Liver (tissue), 9 donors: Measurements from ENCODE around the gene CDK11B. TPM values are rescaled to one million over a fixed set of nuclear protein-coding genes. Genes with fewer than 3 reads are reported as not detected.
"Not testable (repeated sequence)": the region's sequence is repeated elsewhere in the genome, so short reads cannot be mapped to it uniquely, and the experiment has no call there.

Source experiments
- DNase-seq: peaks from one replicate; pipeline ENCODE4 v3.0.0-alpha.2; 2017; ENCODE audit warnings: low spot score
- H3K27ac ChIP-seq, 2 donors: one replicate each; pipeline ENCODE4 v1.7.0; 2013; ENCODE audit warnings: inconsistent platforms in 2 of 2, low read length in 2 of 2, control low read depth in 1 of 2, low read depth in 1 of 2, mild to moderate bottlenecking in 1 of 2
- H3K27me3 ChIP-seq, 4 donors: one replicate each; pipeline versions ENCODE4 v1.6.1 to v1.7.0; 2013; ENCODE audit warnings: low read length in 3 of 4, inconsistent platforms in 1 of 4, mild to moderate bottlenecking in 1 of 4, moderate library complexity in 1 of 4; ENCODE audit not compliant: control insufficient read depth in 4 of 4, insufficient read depth in 4 of 4
- H3K36me3 ChIP-seq, 4 donors: one replicate each; pipeline versions ENCODE4 v1.6.1 to v1.7.0; 2013; ENCODE audit warnings: low read length in 3 of 4, mild to moderate bottlenecking in 3 of 4, low read depth in 1 of 4, moderate library complexity in 1 of 4; ENCODE audit not compliant: control insufficient read depth in 4 of 4, insufficient read depth in 3 of 4
- H3K4me1 ChIP-seq, 4 donors: one replicate each; pipeline versions ENCODE4 v1.6.1 to v1.7.0; 2013; ENCODE audit warnings: low read length in 3 of 4, mild to moderate bottlenecking in 3 of 4, moderate library complexity in 1 of 4; ENCODE audit not compliant: control insufficient read depth in 4 of 4, insufficient read depth in 4 of 4
- H3K4me3 ChIP-seq, 3 donors: one replicate each; pipeline versions ENCODE4 v1.6.1 to v1.7.0; 2013; ENCODE audit warnings: low read length in 3 of 3, control low read depth in 1 of 3, low read depth in 1 of 3, mild to moderate bottlenecking in 1 of 3
- H3K9ac ChIP-seq, 2 donors: one replicate each; pipeline ENCODE4 v1.7.0; 2013; ENCODE audit warnings: low read length in 2 of 2, mild to moderate bottlenecking in 2 of 2, moderate library complexity in 2 of 2, control low read depth in 1 of 2, low read depth in 1 of 2
- H3K9me3 ChIP-seq, 4 donors: one replicate each; pipeline versions ENCODE4 v1.6.1 to v1.7.0; 2013; ENCODE audit warnings: low read length in 3 of 4; ENCODE audit not compliant: control insufficient read depth in 4 of 4
- WGBS: extraction: QIAGEN DNeasy Blood & Tissue Kit; methylation state at CpG from one replicate; pipeline ENCODE4 v1.1.7; 2013; 5-methylcytosine and 5-hydroxymethylcytosine counted together
- polyA plus RNA-seq, 2 donors: library from polyadenylated mRNA; stranded (reverse) in 1 of 2; unstranded in 1 of 2; fragments of 200-250 nt in 1 of 2; fragments of >200 nt in 1 of 2; fragmentation: Nextera tagmentation in 1 of 2; extraction: Ambion mirVana in 1 of 2; gene quantifications; one replicate each; pipeline versions ENCODE4 v1.2.1 to v1.2.3, GENCODE V29; 2013 to 2015
- total RNA-seq, 2 donors: library from RNA; depleted of rRNA; stranded (reverse); fragments of >200 nt; gene quantifications; one replicate each; pipeline ENCODE4 v1.2.3, GENCODE V29; 2014
- donor health status: healthy.
- donor health status: healthy.
- donor health status: healthy.
- donor health status: healthy.
- donor health status: healthy.

The CDK11B gene
- total and polyA plus RNA-seq, 4 donors = 5.1 to 12.2 (median 7.4) TPM

DNA sequence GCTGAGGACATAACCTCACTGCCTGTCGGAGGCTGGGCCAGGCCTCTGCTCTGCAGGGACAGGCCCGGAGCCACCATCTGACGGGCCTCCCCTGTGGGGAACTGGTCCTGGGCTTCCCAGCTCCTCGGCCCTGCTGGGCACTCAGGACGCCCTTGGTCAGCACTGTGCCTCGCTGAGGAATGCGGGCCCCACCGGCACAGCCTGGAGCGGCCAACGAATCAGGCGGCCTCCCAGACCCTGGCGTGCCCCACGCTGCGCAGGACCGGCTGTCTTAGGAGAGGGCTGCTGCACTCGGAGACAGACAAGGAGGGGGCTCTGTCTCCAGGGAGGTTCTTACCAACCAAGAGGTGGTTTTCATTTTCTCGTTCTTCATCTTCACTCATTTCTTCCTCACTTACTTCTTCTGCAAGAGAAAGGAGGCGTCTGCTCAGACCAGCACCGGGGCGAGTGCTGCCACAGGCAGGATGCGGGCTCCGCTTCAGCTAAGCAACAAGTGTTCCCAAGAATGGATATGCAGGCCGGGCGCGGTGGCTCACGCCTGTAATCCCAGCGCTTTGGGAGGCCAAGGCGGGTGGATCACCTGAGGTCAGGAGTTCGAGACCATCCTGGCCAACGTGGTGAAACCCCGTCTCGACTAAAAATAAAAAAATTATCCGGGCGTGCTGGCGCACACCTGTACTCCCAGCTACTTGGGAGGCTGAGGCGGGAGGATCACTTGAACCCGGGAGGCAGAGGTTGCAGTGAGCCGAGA, 17.9 kb downstream of the CDK11B start:
- not testable (repeated sequence) for H3K9me3 ChIP-seq, H3K9ac ChIP-seq, H3K27ac ChIP-seq, H3K4me3 ChIP-seq, H3K4me1 ChIP-seq, H3K27me3 ChIP-seq, DNase-seq
- peaks cover 5 to 11% (median 9%) of the 10 kb centered on the region in 4 donors for H3K36me3 ChIP-seq
- WGBS = 94% methylated on average over 32 of the region's 38 CpGs

DNA sequence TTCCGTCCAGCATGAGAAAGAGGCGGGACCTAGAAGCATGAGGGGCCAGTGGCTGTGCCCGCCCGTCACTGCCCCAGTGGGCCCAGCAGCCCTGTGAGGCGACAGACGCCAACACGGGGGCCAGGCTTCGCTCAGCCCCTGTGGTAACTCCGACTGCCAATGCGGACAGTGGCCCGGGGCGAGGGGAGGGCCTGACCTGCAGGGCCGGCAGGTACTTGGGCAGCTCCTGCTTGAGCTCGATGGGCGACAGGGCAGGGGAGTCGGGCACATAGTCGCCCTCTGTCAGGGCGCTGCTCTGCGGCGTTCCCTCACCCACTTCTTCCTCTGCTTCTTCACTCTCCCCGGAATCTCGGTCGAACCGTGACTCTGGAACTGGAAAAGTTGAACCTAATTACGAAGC, 18.7 kb downstream of the CDK11B start:
- not testable (repeated sequence) for DNase-seq

DNA sequence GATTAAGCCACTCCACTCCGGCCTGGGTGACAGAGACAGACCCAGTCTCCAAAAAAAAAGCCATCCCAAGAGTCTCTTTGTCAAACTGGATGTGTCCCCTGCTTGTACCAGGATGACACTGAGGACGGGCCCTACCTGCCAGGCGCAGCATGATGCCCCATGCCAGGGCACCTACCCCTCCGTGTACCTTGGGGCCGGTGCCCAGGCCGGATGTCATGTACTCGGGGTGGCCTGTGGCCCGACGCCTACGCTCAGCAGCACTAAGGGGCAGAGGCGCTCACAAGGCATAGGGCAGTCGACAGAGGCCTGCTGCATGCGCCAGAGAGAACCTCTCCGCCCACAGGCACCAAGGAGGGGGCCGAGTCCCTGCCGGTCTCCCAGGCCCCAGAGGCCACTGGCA, 19.4 kb downstream of the CDK11B start:
- WGBS = 96% methylated on average over 16 of the region's 16 CpGs
- H3K27me3 ChIP-seq, H3K4me3 ChIP-seq, H3K9ac ChIP-seq, DNase-seq, H3K9me3 ChIP-seq, H3K27ac ChIP-seq, H3K36me3 ChIP-seq, H3K4me1 ChIP-seq: not testable (repeated sequence)

More for the DNA sequence above, 18.7 kb downstream of the CDK11B start:
- H3K9ac ChIP-seq, H3K27ac ChIP-seq, H3K36me3 ChIP-seq, H3K9me3 ChIP-seq, H3K27me3 ChIP-seq, H3K4me3 ChIP-seq, H3K4me1 ChIP-seq: not testable (repeated sequence)
- WGBS = 95% methylated on average over 19 of the region's 25 CpGs

DNA sequence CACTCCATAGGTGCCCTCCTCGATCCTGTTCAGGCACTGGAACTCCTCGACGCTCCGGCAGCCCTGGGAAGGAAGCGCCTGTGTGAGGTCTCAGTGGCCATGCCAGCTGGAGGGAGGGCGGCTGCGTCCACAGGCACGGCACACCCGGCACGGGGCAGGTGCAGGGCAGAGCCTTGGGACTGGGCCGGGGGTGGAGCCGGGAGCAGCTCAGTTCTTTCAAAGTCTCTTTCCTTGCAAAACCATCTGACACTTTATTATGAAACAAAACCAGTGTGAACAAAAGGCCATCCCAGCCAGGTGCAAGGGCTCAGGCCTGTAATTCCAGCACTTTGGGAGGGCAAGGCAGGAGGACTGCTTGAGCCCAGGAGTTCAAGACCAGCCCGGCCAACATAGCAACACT, 20.3 kb downstream of the CDK11B start:
- not testable (repeated sequence) for H3K9ac ChIP-seq, H3K9me3 ChIP-seq, DNase-seq, H3K4me3 ChIP-seq, H3K4me1 ChIP-seq, H3K27ac ChIP-seq, H3K36me3 ChIP-seq, H3K27me3 ChIP-seq
- WGBS = 90% methylated on average over 9 of the region's 13 CpGs

DNA sequence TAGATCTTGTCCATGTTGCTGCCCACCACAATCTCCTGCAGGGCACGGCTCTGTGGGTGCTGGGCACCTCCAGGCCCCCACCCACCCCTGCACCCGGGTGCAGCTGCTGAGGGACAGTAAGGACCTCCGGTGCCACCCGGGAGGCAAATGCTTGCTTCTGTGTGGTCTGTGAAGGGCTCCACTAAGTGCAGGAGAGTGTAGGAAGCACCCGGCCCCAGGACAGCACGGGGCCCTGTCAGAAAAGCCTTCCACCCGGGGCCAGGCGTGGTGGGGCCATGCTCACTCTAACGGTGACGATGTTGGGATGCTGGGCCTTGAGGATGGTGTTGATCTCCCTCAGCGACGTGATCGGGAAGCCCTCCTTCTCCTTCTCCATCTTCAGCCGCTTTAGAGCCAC, 21.3 kb downstream of the CDK11B start:
- not testable (repeated sequence) for H3K27me3 ChIP-seq, H3K9ac ChIP-seq, H3K27ac ChIP-seq, H3K4me3 ChIP-seq, H3K36me3 ChIP-seq, DNase-seq, H3K9me3 ChIP-seq, H3K4me1 ChIP-seq
- WGBS = 94% methylated on average over 14 of the region's 14 CpGs

DNA sequence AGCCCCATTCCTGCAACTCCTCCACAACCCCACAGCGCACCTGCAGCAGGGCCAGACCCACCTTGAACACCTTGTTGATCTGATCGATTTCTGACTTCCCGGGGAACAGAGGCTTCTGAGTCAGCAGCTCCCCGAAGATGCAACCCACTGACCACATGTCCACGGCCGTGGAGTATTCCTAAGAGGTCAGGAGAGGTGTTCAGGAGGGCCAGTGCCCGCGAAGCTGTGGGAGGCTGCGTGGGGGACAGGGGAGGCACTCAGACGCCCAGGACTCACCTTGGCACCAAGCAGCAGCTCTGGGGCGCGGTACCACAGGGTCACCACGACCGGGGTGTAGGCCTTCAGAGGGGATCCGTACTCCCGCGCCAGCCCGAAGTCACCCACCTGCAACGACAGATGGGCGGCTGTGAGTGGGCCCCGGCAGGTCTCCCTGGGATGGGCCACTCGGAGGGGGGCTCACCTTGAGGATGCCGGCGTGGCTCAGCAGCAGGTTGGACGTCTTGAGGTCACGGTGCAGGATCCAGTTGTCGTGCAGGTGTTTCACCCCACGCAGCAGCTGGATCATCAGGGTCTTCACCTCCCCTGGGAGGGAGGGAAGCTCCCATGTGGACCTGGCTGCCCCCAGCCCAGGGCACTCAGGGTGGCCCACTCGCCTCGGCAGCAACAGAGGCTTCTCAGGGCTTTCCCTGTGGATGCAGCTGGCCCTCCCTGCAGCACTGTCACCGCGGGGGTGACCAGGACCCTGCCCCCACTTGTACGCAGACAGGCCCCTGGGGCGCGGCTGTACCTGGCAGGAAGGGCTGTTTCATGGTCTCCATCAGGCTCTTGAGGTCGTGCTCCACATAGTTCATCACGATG, 22.0 kb downstream of the CDK11B start:
- 96% methylated on average over 37 of the region's 37 CpGs for WGBS
- not testable (repeated sequence) for H3K4me3 ChIP-seq, H3K27me3 ChIP-seq, H3K9me3 ChIP-seq, H3K36me3 ChIP-seq, H3K9ac ChIP-seq, H3K27ac ChIP-seq, DNase-seq, H3K4me1 ChIP-seq

DNA sequence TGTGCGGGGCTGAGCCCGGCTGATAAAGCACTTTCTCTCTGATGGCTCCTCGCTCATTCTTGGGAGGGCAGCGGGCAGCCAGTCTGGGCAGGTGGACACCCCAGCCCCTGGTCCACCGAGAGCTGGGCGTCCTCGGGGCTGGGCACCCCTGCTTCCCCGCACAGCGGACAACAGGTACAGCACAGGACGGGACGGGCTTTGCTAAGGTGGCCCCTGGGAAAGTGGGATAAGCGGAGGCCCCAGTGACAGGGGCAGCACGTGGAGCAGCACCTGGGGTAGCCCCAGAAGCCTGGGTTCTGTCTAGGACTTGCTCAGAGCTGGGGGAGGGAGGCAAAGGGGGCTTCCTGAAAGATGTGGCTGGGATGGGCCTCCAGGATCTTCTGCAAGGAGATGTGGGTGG, 24.2 kb downstream of the CDK11B start:
- peaks cover 5 to 10% (median 9%) of the 10 kb centered on the region in 4 donors for H3K36me3 ChIP-seq
- not testable (repeated sequence) for H3K27ac ChIP-seq, H3K9ac ChIP-seq, DNase-seq, H3K4me1 ChIP-seq, H3K27me3 ChIP-seq, H3K9me3 ChIP-seq, H3K4me3 ChIP-seq
- 92% methylated on average over 9 of the region's 13 CpGs for WGBS

DNA sequence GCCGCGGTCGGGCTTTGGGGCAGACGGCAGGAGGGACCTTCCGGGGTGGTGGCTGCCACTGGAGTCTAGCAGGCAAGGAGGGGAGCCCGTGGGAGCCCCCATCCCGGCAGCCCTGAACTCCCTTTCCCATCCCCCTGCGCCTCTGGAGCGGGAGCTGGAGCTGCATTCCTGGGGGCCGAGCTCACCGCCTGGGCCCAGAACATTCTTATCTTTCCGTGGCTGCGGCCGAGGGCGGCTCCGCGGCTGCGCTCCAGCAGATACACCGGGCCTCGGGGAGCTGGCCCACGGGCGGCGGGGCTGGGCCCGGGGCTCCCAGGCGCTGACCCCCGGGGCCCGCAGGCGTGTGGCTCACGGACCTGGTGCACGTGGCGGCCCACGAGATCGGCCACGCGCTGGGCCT, 25.4 kb downstream of the CDK11B start:
- H3K4me3 ChIP-seq, H3K27ac ChIP-seq, DNase-seq, H3K27me3 ChIP-seq, H3K4me1 ChIP-seq, H3K9ac ChIP-seq, H3K9me3 ChIP-seq: not testable (repeated sequence)
- peaks cover 5 to 13% (median 11%) of the 10 kb centered on the region in 4 donors for H3K36me3 ChIP-seq
- no CpG with 5 or more reads among the region's 35 CpGs for WGBS
